Dermis microvascular lymphatic vessel endothelial cell (primary cell): ENCODE measurements around the gene DCUN1D2. TPM values are rescaled to one million over a fixed set of nuclear protein-coding genes. Genes with fewer than 3 reads are reported as not detected.
A peak's percentile ranks its signal among the peaks of the same experiment; 100 is the strongest.
"Not testable (repeated sequence)": the region's sequence is repeated elsewhere in the genome, so short reads cannot be mapped to it uniquely, and the experiment has no call there.

Source experiments
- DNase-seq, 2 donors: peaks; one replicate each; pipeline versions ENCODE4 v3.0.0 to v3.0.0-alpha.2; 2010; ENCODE audit warnings: low read depth in 2 of 2
- total RNA-seq: library from RNA; depleted of rRNA; stranded (reverse); fragments of >200 nt; gene quantifications from 2 replicates; pipeline ENCODE4 v1.2.1, GENCODE V29; 2014

The DCUN1D2 gene
- total RNA-seq, result 5.4 and 8.3 TPM in 2 replicates

DNA sequence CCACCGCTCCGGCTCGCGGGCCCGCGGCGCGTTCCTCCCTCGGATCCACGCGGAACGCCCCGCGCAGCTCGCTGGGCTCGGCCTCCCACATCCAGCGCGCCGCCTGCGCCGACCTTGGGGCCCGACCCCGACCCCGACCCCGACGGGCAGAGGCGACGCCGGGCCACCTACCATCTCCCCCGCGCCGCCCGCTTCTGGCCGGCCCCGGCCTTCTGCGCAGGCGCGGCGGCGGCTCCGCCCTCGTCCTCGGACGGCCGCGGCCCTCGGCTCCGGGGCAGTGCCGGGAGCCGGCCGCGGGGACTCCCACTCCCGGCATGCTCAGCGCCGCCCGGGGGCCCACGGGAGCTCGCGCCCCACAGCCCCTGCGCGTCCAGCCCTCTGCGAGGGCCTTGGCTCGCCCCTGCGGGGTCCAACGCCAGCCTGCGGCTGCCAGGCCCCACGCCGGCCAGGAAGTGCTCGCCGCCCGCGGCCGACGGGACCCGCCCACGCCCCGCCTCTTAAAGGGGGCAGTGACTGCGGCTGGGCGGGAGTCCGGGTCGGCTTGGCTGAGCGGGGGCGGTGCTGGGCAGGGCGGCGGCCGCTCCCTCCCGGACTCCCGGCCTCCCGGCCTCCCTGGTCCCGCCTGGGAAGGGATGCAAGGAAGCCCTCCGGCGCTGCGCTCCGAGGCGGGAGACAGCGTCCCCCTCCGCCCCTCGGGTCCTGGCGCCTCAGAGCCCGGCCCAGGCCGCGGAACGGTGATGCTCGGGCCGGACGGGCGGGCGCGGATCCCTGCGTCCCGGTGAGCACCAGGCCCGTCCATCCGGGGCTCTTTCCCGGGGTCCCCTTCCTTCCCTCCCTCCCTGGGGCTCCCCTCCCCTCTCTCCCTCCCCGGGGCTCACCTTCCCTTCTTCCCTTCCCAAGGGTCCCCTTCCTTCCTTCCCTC, at the start of gene DCUN1D2:
Gene DCUN1D2 (minus strand): TSS at position 216 of the 922 bp plus-strand sequence. CDS start 42 bp downstream, at position 174.
- peak; percentile 88 to 97 for DNase-seq

DNA sequence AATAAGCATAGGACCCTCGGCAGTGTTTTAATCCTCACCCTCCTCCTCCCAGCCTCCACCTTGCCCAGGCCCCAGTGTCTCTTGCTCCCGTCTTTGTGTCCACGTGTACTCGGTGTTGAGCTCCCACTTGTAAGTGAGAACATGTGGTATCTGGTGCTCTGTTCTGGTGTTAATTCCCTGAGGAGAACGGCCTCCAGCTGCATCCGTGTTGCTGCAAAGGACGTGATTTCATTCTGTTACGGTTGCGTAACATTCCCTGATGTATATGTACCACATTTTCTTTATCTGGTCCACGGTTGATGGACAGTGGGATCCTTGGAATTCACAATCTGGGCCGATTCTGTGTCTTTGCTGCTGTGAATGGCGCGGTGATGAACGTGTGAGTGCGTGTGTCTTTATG, 49.3 kb upstream of the DCUN1D2 start:
- no peak for DNase-seq

DNA sequence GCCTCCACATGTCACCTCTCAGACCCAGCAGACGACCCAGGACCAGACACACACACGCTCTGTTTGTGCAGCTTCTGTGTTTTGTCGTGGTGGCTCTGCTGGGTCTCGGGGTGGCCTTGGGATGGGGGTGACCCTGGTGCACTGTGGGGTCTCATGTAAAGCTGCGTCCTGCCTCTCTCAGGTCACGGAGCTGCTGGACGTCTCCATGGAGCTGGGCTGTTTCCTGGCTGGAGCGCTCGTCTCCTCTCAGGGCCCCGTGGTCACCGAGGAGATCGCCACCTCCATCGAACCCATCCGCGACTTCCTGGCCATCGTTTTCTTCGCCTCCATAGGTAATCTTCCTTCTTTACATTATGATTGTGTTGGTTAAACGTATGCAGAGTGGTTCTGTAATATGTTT, 48.7 kb upstream of the DCUN1D2 start:
- no peak for DNase-seq

DNA sequence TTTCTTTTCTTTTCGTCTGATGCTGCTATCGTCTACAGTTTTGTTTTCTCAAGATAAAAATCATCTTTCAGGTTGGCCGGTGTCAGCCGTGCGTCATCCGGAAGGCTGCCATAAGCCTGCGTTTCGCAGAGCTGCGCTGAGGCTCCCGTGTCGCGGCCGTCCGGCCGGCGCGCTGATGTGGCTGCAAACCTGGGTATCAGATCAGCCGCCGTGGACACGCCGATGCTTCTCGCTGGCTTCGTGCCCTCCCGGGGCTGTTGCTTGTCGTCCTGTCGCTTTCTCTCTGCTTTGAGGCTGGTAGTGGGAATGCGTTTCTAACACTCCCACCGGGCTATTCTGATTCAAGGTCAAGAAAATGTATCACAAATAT, 48.2 kb upstream of the DCUN1D2 start:
- no peak for DNase-seq

DNA sequence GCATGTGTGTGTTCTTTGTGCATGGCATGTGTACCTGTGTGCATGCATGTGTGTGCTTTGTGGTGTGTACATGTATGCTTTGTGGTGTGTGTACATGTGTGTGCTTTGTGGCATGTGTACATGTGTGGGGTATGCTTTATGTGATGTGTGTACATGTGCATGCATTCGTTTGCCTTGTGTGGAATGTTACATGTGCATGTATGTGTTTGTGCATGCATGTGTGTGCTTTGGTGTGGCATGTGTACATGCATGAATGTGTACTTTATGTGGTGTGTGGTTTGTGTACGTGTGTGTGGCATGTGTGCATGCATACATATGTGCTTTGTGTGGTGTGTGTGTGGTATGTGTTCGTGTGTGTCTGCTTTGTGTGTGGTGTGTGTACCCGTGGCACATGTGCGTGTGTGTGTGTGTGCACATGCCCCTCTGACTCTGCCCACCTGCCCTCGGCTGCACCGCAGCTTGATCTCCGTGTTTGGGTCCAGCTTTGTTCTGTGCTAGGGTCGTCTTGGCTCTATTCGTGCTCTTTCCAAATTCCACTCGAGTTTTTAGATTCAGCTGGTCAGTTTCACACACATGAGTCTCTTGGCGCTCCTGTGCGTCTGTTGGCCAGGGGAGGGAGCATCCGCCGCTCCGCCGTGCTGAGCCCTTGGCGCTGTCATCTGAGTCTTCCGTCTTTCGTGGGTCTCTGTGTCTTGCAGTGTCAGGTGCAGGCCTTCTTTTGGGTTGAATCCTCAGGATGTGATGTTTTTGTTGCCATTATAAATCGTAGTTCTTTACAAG, 47.6 kb upstream of the DCUN1D2 start:
- DNase-seq, result no peak

DNA sequence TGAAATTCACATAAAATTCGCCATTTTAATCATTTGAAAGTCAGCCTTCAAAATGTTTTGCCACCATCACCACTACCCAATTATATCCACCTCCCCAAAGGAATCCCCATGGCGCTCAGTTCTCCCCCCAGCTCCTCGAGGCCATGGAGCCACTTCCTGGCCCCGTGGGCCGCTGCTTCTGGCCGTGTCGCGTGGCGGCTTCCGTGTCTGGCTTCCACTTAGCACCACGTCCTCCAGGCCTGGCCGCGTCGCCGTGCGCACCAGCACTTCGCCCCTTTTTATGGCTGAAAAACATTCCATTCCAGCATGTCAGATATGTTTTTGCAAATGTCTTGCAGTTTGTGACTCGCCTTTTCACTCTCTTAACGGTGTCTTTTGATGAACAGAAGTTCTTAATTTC, 46.7 kb upstream of the DCUN1D2 start:
- no peak for DNase-seq

DNA sequence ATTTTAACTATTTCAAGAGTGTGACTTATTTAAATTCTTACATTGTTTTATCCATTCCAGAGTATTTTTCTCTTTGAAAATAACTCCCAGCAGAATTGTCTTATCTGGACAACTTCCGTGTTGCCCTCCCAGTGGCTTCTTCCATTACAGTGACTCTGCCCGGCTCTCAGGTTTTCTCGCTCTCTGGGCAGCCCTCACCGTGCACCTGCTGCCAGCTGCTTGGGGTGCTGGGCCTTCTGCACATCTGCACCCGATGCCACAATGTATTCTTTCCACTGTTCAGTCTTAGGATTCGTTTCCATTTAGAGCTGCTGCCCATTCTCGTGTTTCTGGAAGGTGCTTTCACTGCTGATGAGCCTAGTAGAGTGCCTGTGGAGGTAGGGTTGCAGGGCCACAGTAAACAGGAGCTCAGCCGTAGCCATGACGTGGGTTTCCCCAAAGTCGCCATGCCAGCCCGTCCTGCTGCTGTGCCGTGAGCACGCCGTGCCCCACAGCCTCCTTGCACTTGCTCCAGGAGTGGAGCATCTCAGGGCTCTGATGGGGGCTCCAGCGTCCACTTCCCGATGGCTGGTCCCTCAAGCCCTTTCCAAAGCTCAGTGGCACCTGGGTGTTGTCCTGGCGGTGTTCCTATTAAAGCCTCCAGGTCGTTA, 46.1 kb upstream of the DCUN1D2 start:
- no peak for DNase-seq

DNA sequence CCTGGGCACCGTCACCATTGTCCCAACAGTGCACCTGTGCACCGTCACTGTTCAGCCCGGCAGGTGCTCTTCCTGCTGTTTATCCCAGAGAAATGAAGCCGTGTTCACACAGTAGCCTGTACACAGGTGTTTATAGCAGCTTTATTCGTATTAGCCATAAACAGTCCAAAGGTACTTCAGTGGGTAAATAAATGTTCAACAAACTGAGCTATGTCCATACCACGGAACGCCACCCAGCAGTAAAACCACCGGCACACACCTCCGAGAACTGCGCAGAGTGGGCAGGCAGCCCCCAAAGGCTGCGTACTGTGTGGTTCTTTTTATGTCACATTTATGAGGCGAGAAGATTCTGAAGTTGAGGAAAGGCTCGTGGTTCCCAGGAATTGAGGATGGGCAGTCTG, 44.9 kb upstream of the DCUN1D2 start:
- no peak for DNase-seq

DNA sequence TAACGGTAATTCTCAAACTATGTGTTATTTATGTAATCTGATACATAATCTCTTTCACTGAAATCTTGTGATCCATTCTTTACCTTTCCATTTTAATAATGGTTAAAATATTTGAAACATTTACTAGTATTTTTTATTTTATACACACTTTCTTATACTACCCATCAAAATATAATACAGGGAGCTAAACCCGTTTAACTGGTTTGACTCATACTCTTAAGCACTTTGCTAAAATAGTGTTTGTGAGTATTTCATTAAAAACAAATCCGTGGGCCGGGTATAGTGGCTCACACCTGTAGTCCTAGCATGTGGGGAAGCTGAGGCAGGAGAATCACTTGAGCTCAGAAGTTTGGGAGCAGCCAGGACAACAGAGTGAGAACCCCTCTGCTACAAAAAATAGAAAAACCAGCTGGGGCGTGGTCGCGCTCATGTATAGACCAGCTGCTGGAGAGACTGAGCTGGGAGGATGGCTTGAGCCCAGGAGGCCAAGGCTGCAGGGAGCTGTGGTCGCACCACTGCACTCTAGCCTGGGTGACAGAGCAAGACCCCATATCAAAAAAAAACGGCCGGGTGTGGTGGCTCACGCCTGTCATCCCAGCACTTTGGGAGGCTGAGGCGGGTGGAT, 43.8 kb upstream of the DCUN1D2 start:
- DNase-seq, result no peak

DNA sequence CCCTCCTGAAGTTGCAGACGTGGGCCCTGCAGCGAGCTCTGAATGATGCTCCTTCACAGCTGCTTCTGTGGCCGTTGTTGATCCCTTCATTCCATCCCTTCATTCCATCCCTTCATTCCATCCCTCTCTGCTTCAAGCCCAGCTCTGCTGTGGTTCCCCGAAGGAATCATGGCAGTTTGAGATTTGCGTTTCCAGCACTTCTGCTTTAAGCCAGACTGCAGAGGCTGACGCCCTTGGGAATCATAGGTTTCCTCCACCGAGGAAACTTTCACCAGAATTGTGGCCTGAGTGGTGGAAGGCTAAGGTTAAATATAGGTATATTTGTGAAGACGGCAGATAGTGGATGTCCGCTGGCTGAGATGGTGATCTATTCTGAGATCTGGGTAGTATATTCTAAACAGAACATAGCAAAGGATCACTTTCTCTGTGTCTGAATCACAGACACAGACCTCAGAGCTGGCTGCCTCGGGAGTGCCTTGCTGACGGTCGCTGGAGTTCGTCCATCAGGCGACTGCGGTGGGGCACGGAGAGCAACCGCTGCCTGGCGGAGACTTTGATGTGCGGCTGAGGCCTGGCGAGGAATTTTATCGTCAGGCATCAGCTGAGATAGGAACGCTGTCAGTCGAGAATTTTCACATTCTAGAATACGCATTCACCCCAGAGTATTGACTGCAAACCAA, 42.8 kb upstream of the DCUN1D2 start:
- no peak for DNase-seq

DNA sequence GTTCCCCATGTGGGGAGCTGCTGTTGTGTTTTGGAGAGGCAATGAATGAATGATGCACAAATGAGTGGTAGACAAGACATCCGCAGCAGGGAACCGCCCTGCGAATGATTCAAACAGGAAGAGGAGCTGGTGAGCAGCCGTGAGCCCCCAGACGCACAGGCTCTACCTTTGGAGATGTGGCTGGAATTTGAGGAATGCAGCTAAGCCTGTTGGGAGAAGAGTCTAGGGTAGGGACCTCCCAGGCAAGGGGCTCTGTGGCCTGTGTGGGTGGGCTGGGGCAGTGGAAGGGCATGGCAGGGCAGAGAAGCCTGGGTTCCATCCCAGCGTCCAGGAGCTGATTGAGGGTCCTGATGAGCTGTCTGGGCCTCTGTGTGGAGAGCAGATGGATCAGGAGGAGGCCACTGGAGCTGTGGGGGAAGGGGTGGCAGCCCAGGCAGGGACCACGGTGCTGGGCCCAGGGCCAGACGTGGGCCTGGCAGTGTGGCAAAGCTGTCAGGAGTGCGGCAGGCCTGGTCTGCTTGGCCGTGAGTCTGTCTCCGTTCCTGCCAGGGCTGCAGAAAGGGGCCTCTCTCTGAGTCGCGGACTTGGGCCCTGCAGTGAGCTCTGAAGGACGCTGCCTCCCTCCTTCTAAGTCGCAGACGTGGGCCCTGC, 41.8 kb upstream of the DCUN1D2 start:
- DNase-seq, result no peak

DNA sequence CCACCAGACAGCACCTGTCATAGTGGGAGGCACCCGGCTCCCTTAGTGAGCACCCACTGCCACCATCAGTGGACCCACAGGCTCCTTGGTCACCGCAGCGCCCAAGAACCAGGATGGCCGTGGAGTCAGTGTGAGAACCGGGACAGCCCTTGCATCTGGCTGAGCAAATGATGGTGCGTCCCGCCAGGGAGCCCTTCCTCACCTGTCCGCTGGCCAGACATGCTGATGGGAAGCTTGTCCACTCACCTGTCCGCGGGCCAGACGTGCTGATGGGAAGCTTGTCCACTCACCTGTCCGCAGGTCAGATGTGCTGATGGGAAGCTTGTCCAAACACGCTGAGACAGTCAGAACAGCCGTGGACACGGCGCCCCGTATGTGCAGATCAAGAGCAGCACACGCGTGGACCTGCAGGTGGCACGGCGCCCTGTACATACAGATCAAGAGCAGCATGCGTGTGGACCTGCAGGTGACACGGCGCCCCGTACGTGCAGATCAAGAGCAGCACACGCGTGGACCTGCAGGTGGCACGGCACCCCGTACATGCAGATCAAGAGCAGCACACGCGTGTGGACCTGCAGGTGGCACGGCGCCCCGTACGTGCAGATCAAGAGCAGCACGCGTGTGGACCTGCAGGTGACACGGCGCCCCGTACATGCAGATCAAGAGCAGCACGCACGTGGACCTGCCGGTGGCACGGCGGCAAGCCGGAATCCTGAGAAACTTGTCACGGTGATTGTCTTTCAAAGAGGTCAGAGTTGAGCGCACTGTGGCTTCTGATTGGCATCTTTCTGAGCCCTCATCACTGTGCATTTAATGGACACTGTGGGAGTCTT, 40.7 kb upstream of the DCUN1D2 start:
- no peak for DNase-seq

DNA sequence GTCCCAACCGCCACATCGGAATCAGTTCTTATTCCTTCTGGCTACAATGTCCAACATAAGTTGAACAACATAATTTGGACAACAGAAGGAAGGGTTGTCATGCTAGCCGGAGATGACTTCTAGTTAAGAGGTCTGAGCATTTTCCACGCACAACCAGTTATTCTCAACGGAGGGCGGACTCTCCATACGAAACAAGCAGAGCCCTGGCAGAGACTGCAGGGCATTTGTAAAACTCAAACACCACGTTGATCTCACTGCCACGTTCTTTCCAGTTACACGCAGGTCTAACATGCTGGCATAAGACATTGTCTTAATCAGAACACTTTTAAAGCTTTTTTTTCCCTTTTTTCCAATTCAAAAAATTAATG, 38.3 kb upstream of the DCUN1D2 start:
- no peak for DNase-seq

DNA sequence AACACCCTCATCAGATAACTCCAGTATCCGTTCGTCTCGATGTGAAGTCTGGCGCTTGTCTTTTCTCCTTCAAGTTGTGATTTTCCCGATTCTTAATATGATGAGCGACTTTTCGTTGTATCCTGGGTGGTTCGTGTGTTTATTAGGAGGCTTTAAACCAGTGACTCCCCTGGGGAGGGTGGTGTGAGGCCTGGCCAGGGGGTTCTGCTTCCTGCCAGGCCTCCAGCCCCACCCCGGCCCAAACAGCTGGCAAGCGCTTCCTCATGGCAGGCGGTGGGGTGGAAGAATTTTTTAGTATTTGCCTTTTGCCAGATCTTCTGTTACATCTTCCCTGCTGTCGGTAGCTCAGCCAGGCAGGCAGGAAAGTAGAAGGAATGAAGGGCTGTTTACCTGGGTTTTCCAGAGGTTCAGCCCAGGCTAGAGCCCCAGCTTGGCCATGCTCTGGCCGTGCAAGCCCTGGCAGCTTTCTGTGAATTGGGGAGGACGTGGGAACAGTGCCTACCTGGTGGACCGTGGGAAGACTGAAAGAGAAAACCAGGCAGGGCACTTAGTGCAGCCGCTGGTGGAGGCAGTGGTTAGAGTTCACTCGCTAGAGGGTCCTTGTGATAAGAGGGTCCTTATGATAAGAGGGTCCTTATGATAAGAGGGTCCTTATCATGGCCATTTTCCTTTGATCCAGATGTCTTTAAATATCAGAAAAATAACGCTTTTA, 37.7 kb upstream of the DCUN1D2 start:
- DNase-seq, result no peak

DNA sequence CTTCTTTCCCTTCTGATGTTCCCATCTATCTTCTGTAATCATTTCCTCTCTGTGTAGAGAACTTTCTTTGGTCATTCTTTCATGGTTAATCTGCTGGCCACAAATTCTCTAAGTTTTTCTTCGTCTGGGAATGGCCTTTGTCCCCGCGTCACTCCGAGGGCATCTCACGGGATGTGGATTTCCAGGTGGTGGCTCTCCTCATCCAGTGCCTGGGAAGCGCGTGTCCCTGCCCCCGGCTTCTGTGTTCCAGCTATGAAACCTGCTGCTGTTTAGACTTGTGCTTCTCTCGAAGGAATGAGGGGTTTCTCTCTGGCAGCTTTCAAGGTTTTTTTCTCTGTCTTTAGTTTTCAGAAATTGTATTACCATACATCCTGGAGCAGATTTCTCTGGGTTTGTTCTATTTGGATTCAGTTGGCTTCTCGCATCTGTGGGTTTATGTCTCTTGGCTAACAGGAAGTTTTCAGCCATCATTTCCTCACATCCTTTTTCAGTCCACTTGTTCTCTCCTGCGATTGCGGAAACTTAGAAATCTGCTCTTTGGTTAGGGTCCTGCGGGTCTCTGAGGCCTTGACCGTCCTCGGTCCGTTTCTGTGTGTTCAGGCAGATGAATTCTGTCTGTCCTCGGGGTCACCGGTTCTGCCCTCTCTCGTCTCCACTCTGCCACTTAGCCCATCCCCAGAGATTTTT, 36.9 kb upstream of the DCUN1D2 start:
- DNase-seq, result no peak

DNA sequence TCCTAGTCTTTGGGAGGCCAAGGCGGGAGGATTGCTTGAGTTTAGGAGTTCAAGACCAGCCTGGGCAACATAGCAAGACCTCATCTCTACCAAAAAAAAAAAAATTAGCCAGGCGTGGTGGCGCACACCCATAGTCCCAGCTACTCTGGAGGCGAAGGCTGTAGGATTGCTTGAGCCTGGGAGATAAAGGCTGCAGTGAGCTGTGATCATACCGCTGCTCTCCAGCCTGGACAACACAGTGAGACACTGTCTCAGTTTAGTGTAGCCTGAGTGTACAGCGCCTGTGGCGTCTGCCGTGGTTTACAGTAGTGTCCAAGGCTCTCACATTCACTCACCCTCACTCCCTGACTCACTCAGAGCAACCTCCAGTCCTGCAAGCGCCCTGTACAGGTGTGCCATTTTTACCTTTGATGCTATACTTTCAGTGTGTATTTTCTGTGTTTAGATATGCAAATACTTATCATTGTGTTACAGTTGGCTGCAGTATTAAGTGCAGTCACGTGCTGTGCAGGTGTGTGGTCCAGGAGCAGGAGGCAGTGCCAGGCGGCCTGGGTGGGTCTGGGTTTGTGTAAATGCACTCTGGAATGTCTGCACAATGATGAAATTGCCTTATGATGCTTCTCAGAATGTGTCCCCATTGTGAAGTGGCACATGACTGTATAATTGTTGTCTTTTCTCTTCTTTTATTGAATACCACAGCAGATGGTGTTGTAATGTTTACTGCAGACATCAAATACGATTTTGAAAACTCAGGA, 36.1 kb upstream of the DCUN1D2 start:
- no peak for DNase-seq

DNA sequence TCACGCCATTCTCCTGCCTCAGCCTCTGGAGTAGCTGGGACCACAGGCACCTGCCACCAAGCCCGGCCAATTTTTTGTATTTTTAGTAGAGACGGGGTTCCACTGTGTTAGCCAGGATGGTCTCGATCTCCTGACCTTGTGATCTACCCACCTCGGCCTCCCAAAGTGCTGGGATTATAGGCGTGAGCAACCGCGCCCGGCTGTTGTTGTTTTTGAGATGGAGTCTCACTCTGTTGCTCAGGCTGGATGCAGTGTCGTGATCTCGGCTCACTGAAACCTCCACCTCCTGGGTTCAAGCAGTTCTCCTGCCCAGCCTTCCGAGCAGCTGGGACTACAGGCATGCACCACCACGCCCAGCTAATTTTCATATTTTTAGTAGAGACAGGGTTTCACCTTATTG, 31.9 kb upstream of the DCUN1D2 start:
- DNase-seq, result not testable (repeated sequence)

DNA sequence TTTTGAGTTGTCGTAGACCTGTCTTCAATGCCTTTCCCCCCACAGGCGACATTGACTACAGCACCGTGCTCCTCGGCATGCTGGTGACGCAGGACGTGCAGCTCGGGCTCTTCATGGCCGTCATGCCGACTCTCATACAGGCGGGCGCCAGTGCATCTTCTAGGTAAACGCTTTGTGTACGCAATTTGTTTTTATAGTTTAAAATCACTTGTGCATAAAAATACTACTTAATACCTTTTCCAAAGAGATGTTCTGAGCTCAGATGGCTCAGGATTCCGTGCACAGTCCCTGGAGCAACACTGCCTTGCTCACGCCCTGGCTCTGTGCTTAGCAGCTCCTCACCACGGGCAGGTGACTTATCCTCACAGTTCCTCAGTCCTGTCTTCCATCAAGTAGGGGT, 30.1 kb upstream of the DCUN1D2 start:
- no peak for DNase-seq
